Thyroid gland (tissue), 4 donors: ENCODE data around the gene COL25A1. TPM values are rescaled to one million over a fixed set of nuclear protein-coding genes. Genes with fewer than 3 reads are reported as not detected.

Experiments used
- DNase-seq, 2 donors: peaks; one replicate each; pipeline ENCODE4 v3.0.0-alpha.2; 2019
- H3K27ac ChIP-seq, 3 donors: fragments of 200-600 bp; sonication (generic); 1 replicate in 2 of 3; 2 replicates in 1 of 3; pipeline ENCODE4 v1.5.1; 2016 to 2019; ENCODE audit warnings: mild to moderate bottlenecking in 1 of 3, moderate library complexity in 1 of 3
- H3K27me3 ChIP-seq: fragments of 200-600 bp; sonication (generic); one replicate; pipeline ENCODE4 v1.5.1; 2019
- H3K36me3 ChIP-seq, 2 donors: fragments of 200-600 bp; sonication (generic); one replicate each; pipeline ENCODE4 v1.5.1; 2016 to 2019
- H3K4me1 ChIP-seq, 2 donors: fragments of 200-600 bp; sonication (generic); one replicate each; pipeline ENCODE4 v1.5.1; 2017 to 2019
- H3K4me3 ChIP-seq, 3 donors: fragments of 200-600 bp; sonication (generic); replicated peaks in 1 of 3; 1 replicate in 2 of 3; 2 replicates in 1 of 3; pipeline ENCODE4 v1.5.1; 2016; ENCODE audit warnings: mild to moderate bottlenecking in 1 of 3
- H3K9me3 ChIP-seq: fragments of 200-600 bp; sonication (generic); one replicate; pipeline ENCODE4 v1.5.1; 2017
- CTCF ChIP-seq, 6 experiments: fragments of 200-600 bp in 3 of 6; fragments of 450-650 bp in 3 of 6; sonication (generic) in 3 of 6; IDR thresholded peaks; one replicate each; pipeline ENCODE4 v1.5.1; 2016 to 2019; ENCODE audit warnings: antibody characterized with exemption in 6 of 6, mild to moderate bottlenecking in 2 of 6, inconsistent platforms in 1 of 6, moderate library complexity in 1 of 6
- POLR2A ChIP-seq, 2 donors: fragments of 450-650 bp; IDR thresholded peaks; one replicate each; pipeline ENCODE4 v1.6.1; 2017; ENCODE audit warnings: antibody characterized with exemption in 2 of 2, mild to moderate bottlenecking in 2 of 2, moderate library complexity in 1 of 2
- whole genome bisulfite sequencing, 2 donors: methylation state at CpG; one replicate each; pipeline ENCODE4 v1.1.5; 2017; 5-methylcytosine and 5-hydroxymethylcytosine counted together
- intact Hi-C: fragments of 100-400 bp; cut with DNase I; formaldehyde crosslinking; loops from one replicate; pipeline ENCODE4 v1.15.1; 2023
- total RNA-seq, 4 donors: library from RNA; depleted of rRNA; stranded (reverse); fragments of >200 nt; gene quantifications; one replicate each; pipeline ENCODE4 v1.2.3, GENCODE V29; 2016

COL25A1 gene
- total RNA-seq, 4 donors from 2014 or later: 5.5 to 21.0 (median 7.1) TPM

DNA sequence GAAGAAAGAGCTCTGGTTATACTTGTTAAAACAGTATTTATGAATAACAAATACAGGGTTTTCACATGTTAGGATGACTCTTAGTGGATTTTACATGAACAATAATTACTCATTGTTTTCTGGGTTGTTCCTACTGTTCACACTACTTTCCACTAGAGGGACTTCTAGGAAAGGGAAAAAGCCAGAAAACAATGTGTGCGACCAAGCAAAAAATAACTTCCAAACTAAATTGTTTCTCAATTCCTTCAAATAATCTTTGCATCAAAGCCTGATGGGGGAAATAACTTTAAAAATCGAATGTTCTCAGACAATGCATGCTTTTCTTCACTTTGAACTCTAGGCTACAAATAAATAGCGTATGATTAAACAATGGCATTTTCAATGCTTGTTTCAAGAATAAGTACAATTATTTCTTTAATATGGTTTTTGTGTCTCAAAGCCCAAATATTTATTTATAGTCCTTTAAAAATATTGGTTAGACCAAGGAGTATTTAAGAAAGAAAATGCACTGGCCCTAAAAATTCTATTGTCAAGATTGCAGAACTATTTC is 467.5 kb downstream of the COL25A1 start:
- Histone ChIP-seq H3K27ac (no peak overlapping the region), H3K27me3 (no peaks in the 10 kb centered on the region), H3K4me3 (no peak overlapping the region), H3K36me3 (no peaks in the 10 kb centered on the region), H3K9me3 (no peaks in the 10 kb centered on the region), H3K4me1 (peaks cover 2 to 7% of the 10 kb centered on the region in 2 donors)
- 31 to 34% methylated on average over 3 of the region's 3 CpGs for WGBS, 2 donors
- intact Hi-C loops: loop anchor here (10.0 kb wide), 1 partner anchor 570 kb away; no protein-coding TSS in a partner anchor
- TF ChIP-seq CTCF (IDR thresholded peaks at IDR 0.05) (peak in 5 of 6 experiments; percentile 25 to 64 (median 62)), POLR2A (IDR thresholded peaks at IDR 0.05) (no peak)
- DNase-seq: no peak

DNA sequence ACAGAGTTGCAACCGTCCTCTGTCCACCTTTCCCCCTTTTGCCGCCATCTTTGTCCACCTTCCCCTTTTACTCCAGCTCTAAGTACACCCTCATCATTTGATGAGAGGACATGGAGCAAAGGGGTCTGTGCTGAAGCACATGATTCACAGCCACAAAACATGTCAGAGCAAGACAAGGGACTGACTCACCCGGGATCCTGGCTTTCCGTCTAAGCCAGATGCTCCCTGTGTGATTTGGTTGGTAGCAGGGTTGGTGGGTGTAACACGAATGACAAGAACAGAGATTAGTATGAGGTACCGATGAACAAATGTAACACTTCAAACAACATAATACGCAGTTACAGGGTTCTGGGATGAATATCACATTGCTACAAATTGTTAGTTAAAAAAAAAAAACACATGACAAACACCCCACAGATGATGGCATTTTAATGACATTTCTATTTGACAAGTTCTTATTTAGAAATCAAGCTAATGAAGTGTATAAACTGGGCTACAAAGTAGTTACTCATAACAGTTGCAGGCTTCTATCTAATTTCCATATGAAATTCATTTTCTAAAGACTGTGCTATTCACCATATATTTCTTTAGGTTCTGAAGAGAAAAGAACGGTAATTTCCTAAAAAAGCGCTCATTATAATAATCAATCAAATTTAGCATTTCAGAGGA is 468.2 kb downstream of the COL25A1 start:
- Histone ChIP-seq H3K9me3 (no peaks in the 10 kb centered on the region), H3K4me1 (peaks cover 2 to 7% of the 10 kb centered on the region in 2 donors), H3K27me3 (no peaks in the 10 kb centered on the region), H3K27ac (no peak overlapping the region), H3K4me3 (no peak overlapping the region), H3K36me3 (no peaks in the 10 kb centered on the region)
- WGBS, 2 donors: 77 to 83% methylated on average over 9 of the region's 9 CpGs
- no peak for DNase-seq
- TF ChIP-seq POLR2A (IDR thresholded peaks at IDR 0.05): no peak
- no peak for TF ChIP-seq CTCF (IDR thresholded peaks at IDR 0.05)
- intact Hi-C loops: loop anchor here (10.0 kb wide), 1 partner anchor 571 kb away; no protein-coding TSS in a partner anchor

DNA sequence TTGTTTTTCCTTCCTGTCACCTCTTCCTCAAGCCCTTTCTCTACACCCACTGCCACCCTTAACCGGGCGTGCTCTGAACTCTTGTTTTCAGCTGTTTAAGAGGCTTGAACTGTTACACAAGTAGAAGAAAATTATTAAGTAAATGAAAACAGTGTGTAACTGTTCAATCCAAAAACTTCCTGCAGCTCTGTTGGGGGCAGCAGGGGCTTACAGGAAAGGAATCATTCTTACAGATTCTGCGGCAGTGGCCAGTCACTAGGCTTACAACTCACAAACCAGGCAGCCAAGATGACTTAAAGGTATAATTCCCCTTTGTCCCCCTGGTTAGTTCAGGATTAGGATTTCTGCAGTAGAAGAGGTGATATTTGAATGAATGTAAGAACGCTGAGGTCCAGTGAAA is 469.4 kb downstream of the COL25A1 start:
- no peaks in the 10 kb centered on the region for H3K27me3 ChIP-seq
- peaks cover 2 to 7% of the 10 kb centered on the region in 2 donors for H3K4me1 ChIP-seq
- H3K9me3 ChIP-seq: no peaks in the 10 kb centered on the region
- TF ChIP-seq CTCF (IDR thresholded peaks at IDR 0.05): no peak
- TF ChIP-seq POLR2A (IDR thresholded peaks at IDR 0.05): no peak
- DNase-seq: no peak
- no peak overlapping the region for H3K27ac ChIP-seq
- WGBS, 2 donors: 82 to 88% methylated on average over 4 of the region's 4 CpGs
- H3K4me3 ChIP-seq: no peak overlapping the region
- intact Hi-C loops: loop anchor here (10.0 kb wide), 1 partner anchor 572 kb away; no protein-coding TSS in a partner anchor
- H3K36me3 ChIP-seq: no peaks in the 10 kb centered on the region

DNA sequence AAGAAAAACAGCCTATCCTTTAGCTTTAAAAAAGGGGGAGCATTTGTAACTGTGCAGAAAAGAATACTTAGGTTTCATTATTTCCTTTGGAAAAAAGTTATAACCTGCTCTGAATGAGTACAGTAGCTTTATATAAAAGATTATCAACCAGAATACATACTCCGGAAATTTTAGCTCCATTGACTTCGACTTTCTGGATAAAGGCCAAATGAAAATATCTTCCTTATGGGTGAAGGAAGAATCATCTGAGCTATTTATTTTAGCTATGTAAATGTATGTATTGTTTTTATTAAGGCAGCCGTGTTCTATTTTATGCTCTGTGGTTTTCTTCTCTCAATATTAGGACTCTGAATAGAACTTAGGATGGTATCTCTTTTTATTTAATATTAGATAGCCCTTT is 470.6 kb downstream of the COL25A1 start:
- Histone ChIP-seq H3K36me3 (no peaks in the 10 kb centered on the region), H3K27ac (no peak overlapping the region), H3K4me3 (no peak overlapping the region), H3K9me3 (no peaks in the 10 kb centered on the region), H3K4me1 (peaks cover 2 to 7% of the 10 kb centered on the region in 2 donors), H3K27me3 (no peaks in the 10 kb centered on the region)
- no peak for DNase-seq
- WGBS, 2 donors: 51 to 71% methylated on average over 3 of the region's 3 CpGs
- no peak for TF ChIP-seq CTCF (IDR thresholded peaks at IDR 0.05)
- intact Hi-C loops: loop anchor here (10.0 kb wide), 1 partner anchor 573 kb away; no protein-coding TSS in a partner anchor

DNA sequence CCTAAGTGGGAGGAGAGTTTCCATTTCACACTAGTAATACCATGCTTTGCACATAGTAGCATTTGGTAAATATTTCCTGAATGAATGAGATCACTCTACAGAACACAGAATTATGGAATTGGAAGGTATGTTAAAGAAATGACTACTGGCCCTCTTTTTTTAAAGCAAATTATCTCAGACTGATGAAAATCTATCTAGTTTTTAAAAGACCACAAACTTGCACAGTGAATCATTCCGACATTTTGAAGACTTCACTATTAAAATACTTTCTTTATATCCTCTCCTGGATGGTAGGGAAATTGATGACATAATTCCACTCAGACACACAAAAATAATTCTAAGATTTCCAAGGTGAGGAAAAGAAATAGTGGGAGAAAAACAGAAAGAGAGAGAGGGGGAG is 471.2 kb downstream of the COL25A1 start:
- intact Hi-C loops: loop anchor here (10.0 kb wide), 1 partner anchor 574 kb away; no protein-coding TSS in a partner anchor
- H3K36me3 ChIP-seq: no peaks in the 10 kb centered on the region

More for the DNA sequence above, 471.2 kb downstream of the COL25A1 start:
- H3K9me3 ChIP-seq: no peaks in the 10 kb centered on the region
- no peak for DNase-seq
- H3K27me3 ChIP-seq: no peaks in the 10 kb centered on the region
- TF ChIP-seq CTCF (IDR thresholded peaks at IDR 0.05): no peak
- no peak for TF ChIP-seq POLR2A (IDR thresholded peaks at IDR 0.05)
- 86 to 97% methylated on average over 1 of the region's 1 CpG for WGBS, 2 donors
- H3K4me1 ChIP-seq: peaks cover 2 to 7% of the 10 kb centered on the region in 2 donors
- H3K4me3 ChIP-seq: no peak overlapping the region
- H3K27ac ChIP-seq: no peak overlapping the region
